Parietal lobe (tissue), 1 donor: ENCODE data around the gene MYG1. TPM values are rescaled to one million over a fixed set of nuclear protein-coding genes. Genes with fewer than 3 reads are reported as not detected.

ENCODE experiments used
- total RNA-seq: library from RNA; depleted of rRNA; stranded (reverse); fragments of >200 nt; gene quantifications from one replicate; pipeline ENCODE4 v1.2.3, GENCODE V29; 2014

Gene MYG1, protein sequence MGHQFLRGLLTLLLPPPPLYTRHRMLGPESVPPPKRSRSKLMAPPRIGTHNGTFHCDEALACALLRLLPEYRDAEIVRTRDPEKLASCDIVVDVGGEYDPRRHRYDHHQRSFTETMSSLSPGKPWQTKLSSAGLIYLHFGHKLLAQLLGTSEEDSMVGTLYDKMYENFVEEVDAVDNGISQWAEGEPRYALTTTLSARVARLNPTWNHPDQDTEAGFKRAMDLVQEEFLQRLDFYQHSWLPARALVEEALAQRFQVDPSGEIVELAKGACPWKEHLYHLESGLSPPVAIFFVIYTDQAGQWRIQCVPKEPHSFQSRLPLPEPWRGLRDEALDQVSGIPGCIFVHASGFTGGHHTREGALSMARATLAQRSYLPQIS
- total RNA-seq: 46.3 TPM

DNA sequence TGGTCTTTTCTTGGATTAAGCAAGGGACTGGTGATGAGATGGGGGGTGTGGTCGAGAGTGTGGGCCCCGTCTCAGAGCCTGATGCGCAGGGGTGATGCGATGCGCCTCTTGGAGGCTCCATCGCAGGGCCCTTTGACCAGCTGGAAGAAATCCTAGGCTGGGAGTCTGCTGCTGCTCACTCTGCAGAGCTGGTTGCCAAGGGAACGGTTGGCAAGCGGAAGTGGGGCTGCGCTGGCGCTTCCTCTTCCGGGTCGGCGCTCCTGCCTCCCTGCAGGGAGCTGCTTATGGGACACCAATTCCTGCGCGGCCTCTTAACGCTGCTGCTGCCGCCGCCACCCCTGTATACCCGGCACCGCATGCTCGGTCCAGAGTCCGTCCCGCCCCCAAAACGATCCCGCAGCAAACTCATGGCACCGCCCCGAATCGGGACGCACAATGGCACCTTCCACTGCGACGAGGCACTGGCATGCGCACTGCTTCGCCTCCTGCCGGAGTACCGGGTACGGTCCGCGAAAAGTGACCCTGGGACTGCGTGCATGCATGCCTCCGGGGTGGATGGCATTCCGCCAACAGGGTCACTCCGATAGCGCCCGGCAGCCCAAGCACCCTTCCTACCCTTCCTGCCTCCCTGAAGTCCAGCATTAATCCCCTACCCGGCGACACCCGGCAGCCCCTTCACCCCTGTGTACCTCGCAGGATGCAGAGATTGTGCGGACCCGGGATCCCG, at the start of gene MYG1:
MYG1 (plus strand) TSS at position 242 of the 727 bp plus-strand sequence; CDS start at position 285, 43 bp downstream.

DNA sequence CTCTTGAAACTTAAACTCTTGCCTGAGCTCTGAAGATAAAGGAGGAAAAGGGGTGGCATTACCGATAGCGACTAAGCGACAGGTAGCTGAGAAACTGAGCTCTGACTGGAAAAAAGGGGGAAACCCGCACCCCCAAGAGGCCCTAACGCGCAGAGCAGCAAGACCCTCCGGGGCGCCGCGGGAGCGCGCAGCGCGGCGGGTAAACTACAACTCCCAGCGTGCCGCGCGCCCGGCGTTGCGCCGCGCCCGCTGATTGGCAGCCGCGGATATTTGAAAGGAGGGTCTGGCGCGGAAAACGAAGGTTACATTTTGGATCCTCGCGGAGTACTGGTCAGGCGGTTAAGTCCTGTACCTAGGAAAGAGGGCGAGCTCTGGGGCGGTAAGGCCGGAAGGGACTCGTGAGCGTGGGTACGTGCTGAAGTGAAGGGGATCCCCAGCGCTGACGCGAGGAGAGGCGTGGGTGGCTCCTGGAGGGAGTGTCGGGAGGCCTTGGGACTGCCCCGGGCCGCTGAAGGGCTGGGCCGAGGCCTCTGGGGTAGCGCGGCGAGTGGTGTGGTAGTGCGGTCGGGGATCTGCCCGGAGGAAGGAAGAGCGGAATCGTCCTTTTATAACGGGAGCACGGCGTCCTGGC, 31.4 kb upstream of the MYG1 start, which contains the start of gene ESPL1:
ESPL1 (plus strand) TSS at position 301 of the 631 bp plus-strand sequence. CDS start 468 bp downstream, outside the sequence.

GRCh38 chr12:53295070-53295890, 4.2 kb upstream of the MYG1 start, which contains the start of gene PFDN5:
PFDN5 (plus strand) TSS chr12:53295542; CDS start chr12:53295568, 26 bp downstream.

GRCh38 chr12:53336181-53336681, 36.7 kb downstream of the MYG1 start, which contains the start of gene SP7:
SP7 (minus strand) TSS chr12:53336354; CDS start chr12:53335646, 708 bp downstream.

Other genes with a start within 250 kb of the MYG1 start
- 31.6 TPM for gene TNS2, start 249.6 kb upstream of the MYG1 start, total RNA-seq
- 24.1 TPM for gene SPRYD3, start 220.3 kb upstream of the MYG1 start, total RNA-seq
- gene IGFBP6, start 202.0 kb upstream of the MYG1 start, total RNA-seq: 3.8 TPM
- not detected for gene SOAT2, start 196.2 kb upstream of the MYG1 start, total RNA-seq
- gene ZNF740, start 119.0 kb upstream of the MYG1 start, total RNA-seq: 23.2 TPM
- 52.9 TPM for gene CSAD, start 118.8 kb upstream of the MYG1 start, total RNA-seq
- not detected for gene ITGB7, start 92.4 kb upstream of the MYG1 start, total RNA-seq
- gene RARG, start 67.5 kb upstream of the MYG1 start, total RNA-seq: 5.0 TPM
- 2.8 TPM for gene ESPL1, start 31.4 kb upstream of the MYG1 start, total RNA-seq
- 432 TPM for gene PFDN5, start 4.2 kb upstream of the MYG1 start, total RNA-seq
- 38.8 TPM for gene AAAS, start 21.9 kb downstream of the MYG1 start, total RNA-seq
- 0.31 TPM for gene SP7, start 36.7 kb downstream of the MYG1 start, total RNA-seq
- gene SP1, start 80.5 kb downstream of the MYG1 start, total RNA-seq: 23.5 TPM
- not detected for gene AMHR2, start 124.2 kb downstream of the MYG1 start, total RNA-seq
- 6.6 TPM for gene PRR13, start 142.0 kb downstream of the MYG1 start, total RNA-seq
- gene PCBP2, start 152.4 kb downstream of the MYG1 start, total RNA-seq: 324 TPM
- gene MAP3K12, start 199.8 kb downstream of the MYG1 start, total RNA-seq: 61.0 TPM
- gene TARBP2, start 201.6 kb downstream of the MYG1 start, total RNA-seq: 41.3 TPM
- not detected for gene NPFF, start 207.8 kb downstream of the MYG1 start, total RNA-seq